Kidney (tissue), 14 donors: Measurements from ENCODE around the gene TRUB2. TPM values are rescaled to one million over a fixed set of nuclear protein-coding genes. Genes with fewer than 3 reads are reported as not detected.
A peak's percentile ranks its signal among the peaks of the same experiment; 100 is the strongest.
"Not testable (repeated sequence)": the region's sequence is repeated elsewhere in the genome, so short reads cannot be mapped to it uniquely, and the experiment has no call there.

Experiments
- DNase-seq, 5 donors: peaks; one replicate each; pipeline ENCODE4 v3.0.0-alpha.2; 2013 to 2020
- FAIRE-seq: peaks from 2 replicates; lab custom pipeline; 2012; peaks lifted over from hg19 to GRCh38; lab: Jason Lieb, UNC
- H3K27ac ChIP-seq, 2 donors: one replicate each; pipeline ENCODE4 v1.7.0; 2013; ENCODE audit warnings: low read depth in 2 of 2, low read length in 2 of 2, inconsistent platforms in 1 of 2
- H3K27me3 ChIP-seq: one replicate; pipeline ENCODE4 v1.7.1; 2013; ENCODE audit warnings: low read length, inconsistent platforms; ENCODE audit not compliant: control insufficient read depth, insufficient read depth
- H3K36me3 ChIP-seq, 3 donors: one replicate each; pipeline versions ENCODE4 v1.7.0 to v1.7.1; 2013; ENCODE audit warnings: low read length in 3 of 3, control low read depth in 1 of 3, inconsistent platforms in 1 of 3; ENCODE audit not compliant: insufficient read depth in 3 of 3, control insufficient read depth in 2 of 3
- H3K4me1 ChIP-seq, 3 donors: one replicate each; pipeline versions ENCODE4 v1.7.0 to v1.7.1; 2013; ENCODE audit warnings: low read length in 3 of 3, inconsistent platforms in 1 of 3, low read depth in 1 of 3; ENCODE audit not compliant: control insufficient read depth in 2 of 3, insufficient read depth in 2 of 3
- H3K4me3 ChIP-seq, 3 donors: one replicate each; pipeline versions ENCODE4 v1.7.0 to v1.8.1; 2013; ENCODE audit warnings: low read length in 3 of 3, control low read depth in 1 of 3, inconsistent platforms in 1 of 3
- H3K9ac ChIP-seq, 3 donors: one replicate each; pipeline versions ENCODE4 v1.7.0 to v1.7.1; 2013; ENCODE audit warnings: low read length in 3 of 3, control low read depth in 1 of 3, inconsistent platforms in 1 of 3
- H3K9me3 ChIP-seq, 3 donors: one replicate each; pipeline versions ENCODE4 v1.7.0 to v1.7.1; 2013; ENCODE audit warnings: low read length in 3 of 3, control low read depth in 1 of 3, inconsistent platforms in 1 of 3; ENCODE audit not compliant: control insufficient read depth in 2 of 3, insufficient read depth in 1 of 3
- CTCF ChIP-seq: IDR thresholded peaks from 3 replicates; pipeline ENCODE4 v1.5.1; 2012; ENCODE audit warnings: mild to moderate bottlenecking, moderate library complexity, borderline replicate concordance; ENCODE audit not compliant: insufficient read depth; ENCODE audit errors: extremely low read depth
- intact Hi-C: fragments of 100-400 bp; cut with DNase I; formaldehyde crosslinking; loops from one replicate; pipeline ENCODE4 v1.11.1; 2022
- polyA plus RNA-seq: library from polyadenylated mRNA; stranded (reverse); fragments of 350-450 nt; fragmentation: Illumina TruSeq; extraction: RNeasy Lipid Tissue Mini Kit (QIAGEN cat#74804); gene quantifications from one replicate; pipeline ENCODE4 v1.2.3, GENCODE V29; 2014; ENCODE audit warnings: low read depth, low replicate concordance; ENCODE audit not compliant: insufficient read depth
- total RNA-seq: library from RNA; stranded (reverse); fragmentation: NEBNext Ultra II Directional; extraction: Animal tissue kit (Norgen Biotek cat#: 25700); gene quantifications from one replicate; pipeline ENCODE4 v1.2.1, GENCODE V29; 2021
- donor health status: control.
- donor health status: control.
- donor health status: control.
- donor health status: control.
- donor health status: control.
- donor health status: DM: yes; HTN: yes; CAD: no.
- donor health status: Normal renal cell carcinoma (clear cell type).

The TRUB2 gene
- total and polyA plus RNA-seq, 2 donors from 2014 or later = 22.4 to 40.8 TPM

- H3K4me1 ChIP-seq = peaks cover 0 to 8% (median 0%) of the 10 kb centered on the region in 3 donors
- DNase-seq = peak in 4 of 5 donors; percentile 61 to 81 (median 70)
- H3K4me3 ChIP-seq = peak overlapping the region; percentile 50 to 77 (median 71)
- H3K27me3 ChIP-seq = no peaks in the 10 kb centered on the region
- peak overlapping the region in 1 of 2 donors; percentile 51 for H3K27ac ChIP-seq
- no peak for FAIRE-seq
- H3K36me3 ChIP-seq = peaks cover 0 to 17% (median 11%) of the 10 kb centered on the region in 3 donors
- no peaks in the 10 kb centered on the region for H3K9me3 ChIP-seq
- intact Hi-C loops = no loop called here
- peak; percentile 58 for TF ChIP-seq CTCF
- peak overlapping the region in 2 of 3 donors; percentile 63 to 78 for H3K9ac ChIP-seq
These were observed 19.2 kb upstream of the TRUB2 start for GRCh38 chr9:128341435-128341849.

- H3K27ac ChIP-seq = peak overlapping the region; percentile 51 to 73
- peaks cover 0 to 8% (median 0%) of the 10 kb centered on the region in 3 donors for H3K4me1 ChIP-seq
- peak in 3 of 5 donors; percentile 29 to 83 (median 72) for DNase-seq
- intact Hi-C loops = no loop called here
- no peak for TF ChIP-seq CTCF
- no peaks in the 10 kb centered on the region for H3K27me3 ChIP-seq
- H3K4me3 ChIP-seq = peak overlapping the region; percentile 50 to 77 (median 71)
- H3K9ac ChIP-seq = peak overlapping the region in 2 of 3 donors; percentile 63 to 78
- H3K9me3 ChIP-seq = no peaks in the 10 kb centered on the region
- FAIRE-seq = no peak
- peaks cover 0 to 16% (median 11%) of the 10 kb centered on the region in 3 donors for H3K36me3 ChIP-seq
These were observed 18.6 kb upstream of the TRUB2 start for GRCh38 chr9:128340691-128341434.

- intact Hi-C loops = no loop called here
- no peak for FAIRE-seq
- TF ChIP-seq CTCF = no peak
- Histone ChIP-seq H3K4me3 (peak within 1 kb of the TSS; percentile 50 to 77 (median 72)), H3K27ac (peak within 1 kb of the TSS; percentile 51 to 77), H3K9ac (peak within 1 kb of the TSS in 2 of 3 donors; percentile 63 to 78), H3K36me3 (peaks cover 0 to 8% (median 7%) of the 10 kb centered on the region in 3 donors), H3K27me3 (no peaks in the 10 kb centered on the region), H3K9me3 (no peaks in the 10 kb centered on the region), H3K4me1 (peaks cover 0 to 8% (median 0%) of the 10 kb centered on the region in 3 donors)
- DNase-seq = peak; percentile 73 to 90 (median 87)
These were observed 17.8 kb upstream of the TRUB2 start, which contains the start of gene SLC27A4 for GRCh38 chr9:128339761-128340690. TSS of gene SLC27A4 (plus strand) at chr9:128340527. CDS start at chr9:128343133, 2,606 bp downstream.

GRCh38 chr9:128338852-128339614 is 16.8 kb upstream of the TRUB2 start:
- H3K36me3 ChIP-seq, H3K4me3 ChIP-seq, H3K27ac ChIP-seq, H3K9me3 ChIP-seq, H3K4me1 ChIP-seq, FAIRE-seq, H3K9ac ChIP-seq, intact Hi-C loops, H3K27me3 ChIP-seq: not testable (repeated sequence)
- DNase-seq = peak in 3 of 5 donors; percentile 33 to 41 (median 38)
